Neural cell (in vitro differentiated cells): ENCODE results near the gene URI1. TPM values are rescaled to one million over a fixed set of nuclear protein-coding genes. Genes with fewer than 3 reads are reported as not detected.

Experiments
- H2AFZ ChIP-seq: fragments of 200-600, 300-800 bp; sonication (generic), shearing (Covaris generic); 2 replicates; pipeline ENCODE4 v1.6.0; 2014; ENCODE audit warnings: low read depth, mild to moderate bottlenecking, antibody characterized with exemption, low read length, moderate library complexity
- H3F3A ChIP-seq: fragments of 200-600 bp; shearing (Covaris generic); 2 replicates; pipeline ENCODE4 v1.6.1; 2016; ENCODE audit warnings: mild to moderate bottlenecking, moderate library complexity, mixed read lengths, antibody characterized with exemption, low read length; ENCODE audit not compliant: insufficient read depth, poor library complexity, severe bottlenecking
- H3K27ac ChIP-seq: fragments of 200-600, 300-800 bp; sonication (generic), shearing (Covaris generic); 2 replicates; pipeline ENCODE4 v1.5.1; 2014; ENCODE audit warnings: mild to moderate bottlenecking, low read length, moderate library complexity
- H3K27me3 ChIP-seq: fragments of 300-800, 200-600 bp; sonication (generic), shearing (Covaris generic); 2 replicates; pipeline ENCODE4 v1.6.0; 2014; ENCODE audit warnings: mild to moderate bottlenecking, low read depth, low read length, moderate library complexity; ENCODE audit not compliant: insufficient read depth
- H3K36me3 ChIP-seq: fragments of 300-800, 200-600 bp; sonication (generic), shearing (Covaris generic); 2 replicates; pipeline ENCODE4 v1.5.1; 2014; ENCODE audit warnings: mild to moderate bottlenecking, antibody characterized with exemption, low read length, moderate library complexity; ENCODE audit not compliant: insufficient read depth
- H3K4me2 ChIP-seq: fragments of 300-800, 200-600 bp; sonication (generic), shearing (Covaris generic); 2 replicates; pipeline ENCODE4 v1.6.0; 2014; ENCODE audit warnings: mild to moderate bottlenecking, low read length
- H3K4me3 ChIP-seq: fragments of 300-800, 200-600 bp; sonication (generic), shearing (Covaris generic); 2 replicates; pipeline ENCODE4 v1.5.1; 2014; ENCODE audit warnings: mild to moderate bottlenecking, low read length, moderate library complexity
- H3K79me2 ChIP-seq: fragments of 200-600 bp; shearing (Covaris generic); replicated peaks from 2 replicates; pipeline ENCODE4 v1.6.0; 2014; ENCODE audit warnings: mild to moderate bottlenecking, low read length, moderate library complexity; ENCODE audit not compliant: insufficient read depth
- H3K9ac ChIP-seq: fragments of 300-800, 200-600 bp; sonication (generic), shearing (Covaris generic); 2 replicates; pipeline ENCODE4 v1.6.1; 2016; ENCODE audit warnings: mild to moderate bottlenecking, low read length, mixed read lengths
- H3K9me2 ChIP-seq: fragments of 200-600 bp; shearing (Covaris generic); 2 replicates; pipeline ENCODE4 v1.6.1; 2016; ENCODE audit warnings: mild to moderate bottlenecking, low read length, mixed read lengths; ENCODE audit not compliant: insufficient read depth
- H3K9me3 ChIP-seq: fragments of 200-600, 300-800 bp; sonication (generic), shearing (Covaris generic); 2 replicates; pipeline ENCODE4 v1.6.1; 2016; ENCODE audit warnings: mild to moderate bottlenecking, mixed run types, low read length, moderate library complexity, mixed read lengths
- H4K20me1 ChIP-seq: fragments of 200-600 bp; shearing (Covaris generic); 2 replicates; pipeline ENCODE4 v1.6.1; 2016; ENCODE audit warnings: mild to moderate bottlenecking, mixed run types; ENCODE audit not compliant: insufficient read depth
- EP300 ChIP-seq: fragments of 450-650 bp; conservative IDR thresholded peaks from 2 replicates; pipeline ENCODE4 v1.6.1; 2014; ENCODE audit warnings: antibody characterized with exemption, mild to moderate bottlenecking, moderate library complexity; ENCODE audit not compliant: poor library complexity, severe bottlenecking
- EZH2 ChIP-seq: fragments of 200-600, 300-800 bp; shearing (Covaris generic), sonication (generic); IDR thresholded peaks from 2 replicates; pipeline ENCODE4 v1.6.1; 2014; ENCODE audit warnings: antibody characterized with exemption, low read length, borderline replicate concordance, mild to moderate bottlenecking; ENCODE audit not compliant: insufficient read depth, poor library complexity, severe bottlenecking
- MXI1 ChIP-seq: fragments of 450-650 bp; conservative IDR thresholded peaks from 2 replicates; pipeline ENCODE4 v1.6.1; 2014; ENCODE audit warnings: antibody characterized with exemption, mild to moderate bottlenecking; ENCODE audit not compliant: poor library complexity, severe bottlenecking
- POLR2AphosphoS5 ChIP-seq: IDR thresholded peaks from 2 replicates; pipeline ENCODE4 v1.6.1; 2012
- RAD21 ChIP-seq: fragments of 450-650 bp; conservative IDR thresholded peaks from 2 replicates; pipeline ENCODE4 v1.6.1; 2014; ENCODE audit warnings: antibody characterized with exemption, mild to moderate bottlenecking, moderate library complexity
- REST ChIP-seq: IDR thresholded peaks from 2 replicates; pipeline ENCODE4 v1.6.1; 2012; ENCODE audit warnings: borderline replicate concordance
- SMC3 ChIP-seq: fragments of 450-650 bp; conservative IDR thresholded peaks from 2 replicates; pipeline ENCODE4 v1.6.1; 2014; ENCODE audit warnings: antibody characterized with exemption, mild to moderate bottlenecking, moderate library complexity; ENCODE audit not compliant: poor library complexity
- TAF1 ChIP-seq: IDR thresholded peaks from 2 replicates; pipeline ENCODE4 v1.6.1; 2012; ENCODE audit warnings: low read depth
- polyA plus RNA-seq: library from polyadenylated mRNA; depleted of rRNA; stranded (reverse); fragments of >200 nt; gene quantifications from 2 replicates; pipeline ENCODE4 v1.2.3, GENCODE V29; 2014
- TF ChIP-seq, protein P1 (sequence below): fragments of 450-650 bp; IDR thresholded peaks from 2 replicates; pipeline ENCODE4 v1.5.1; 2014; ENCODE audit warnings: antibody characterized with exemption, mild to moderate bottlenecking, moderate library complexity; ENCODE audit not compliant: poor library complexity, severe bottlenecking

Gene URI1
- polyA plus RNA-seq, 1 donor from 2014 or later: 55.4 TPM

DNA sequence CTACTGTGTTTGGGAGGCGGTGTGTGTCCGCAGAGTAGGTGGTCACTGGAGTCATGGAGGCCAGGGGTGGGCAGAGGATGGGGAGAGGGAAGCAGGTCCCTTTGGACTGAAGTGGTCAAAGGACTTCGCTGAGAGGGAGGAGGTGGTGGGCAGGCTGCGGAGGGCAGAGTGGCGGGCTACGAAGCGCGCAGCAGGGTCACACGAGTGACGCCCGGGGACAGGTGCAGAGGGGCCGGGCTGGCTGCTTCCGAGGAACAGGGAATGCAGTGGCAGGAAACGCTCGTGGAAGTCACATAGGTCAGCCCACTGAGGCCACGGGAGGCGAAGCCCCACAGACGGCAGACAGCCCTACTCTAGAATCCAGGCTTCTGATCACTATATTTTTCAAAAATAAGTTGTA, 111.5 kb downstream of the URI1 start:
- Histone ChIP-seq H2AFZ (no peak overlapping the region), H3K9me3 (no peaks in the 10 kb centered on the region), H3K36me3 (no peaks in the 10 kb centered on the region), H3K4me2 (no peak overlapping the region), H4K20me1 (no peaks in the 10 kb centered on the region), H3K27me3 (no peaks in the 10 kb centered on the region), H3F3A (no peaks in the 10 kb centered on the region), H3K9ac (no peak overlapping the region), H3K4me3 (no peak overlapping the region), H3K9me2 (no peaks in the 10 kb centered on the region), H3K79me2 (no peaks in the 10 kb centered on the region), H3K27ac (no peak overlapping the region)
- no peak for TF ChIP-seq REST
- TF ChIP-seq POLR2AphosphoS5: no peak
- TF ChIP-seq, protein P1, sequence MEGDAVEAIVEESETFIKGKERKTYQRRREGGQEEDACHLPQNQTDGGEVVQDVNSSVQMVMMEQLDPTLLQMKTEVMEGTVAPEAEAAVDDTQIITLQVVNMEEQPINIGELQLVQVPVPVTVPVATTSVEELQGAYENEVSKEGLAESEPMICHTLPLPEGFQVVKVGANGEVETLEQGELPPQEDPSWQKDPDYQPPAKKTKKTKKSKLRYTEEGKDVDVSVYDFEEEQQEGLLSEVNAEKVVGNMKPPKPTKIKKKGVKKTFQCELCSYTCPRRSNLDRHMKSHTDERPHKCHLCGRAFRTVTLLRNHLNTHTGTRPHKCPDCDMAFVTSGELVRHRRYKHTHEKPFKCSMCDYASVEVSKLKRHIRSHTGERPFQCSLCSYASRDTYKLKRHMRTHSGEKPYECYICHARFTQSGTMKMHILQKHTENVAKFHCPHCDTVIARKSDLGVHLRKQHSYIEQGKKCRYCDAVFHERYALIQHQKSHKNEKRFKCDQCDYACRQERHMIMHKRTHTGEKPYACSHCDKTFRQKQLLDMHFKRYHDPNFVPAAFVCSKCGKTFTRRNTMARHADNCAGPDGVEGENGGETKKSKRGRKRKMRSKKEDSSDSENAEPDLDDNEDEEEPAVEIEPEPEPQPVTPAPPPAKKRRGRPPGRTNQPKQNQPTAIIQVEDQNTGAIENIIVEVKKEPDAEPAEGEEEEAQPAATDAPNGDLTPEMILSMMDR: no peak
- no peak for TF ChIP-seq RAD21
- TF ChIP-seq EP300: no peak
- no peak for TF ChIP-seq SMC3
- TF ChIP-seq EZH2: no peak
- TF ChIP-seq MXI1: no peak
- no peak for TF ChIP-seq TAF1

GRCh38 chr19:30054210-30054609, 112.2 kb downstream of the URI1 start:
- Histone ChIP-seq H2AFZ (no peak overlapping the region), H3F3A (peaks cover 2% of the 10 kb centered on the region), H3K4me2 (no peak overlapping the region), H3K79me2 (no peaks in the 10 kb centered on the region), H3K36me3 (no peaks in the 10 kb centered on the region), H3K27me3 (no peaks in the 10 kb centered on the region), H3K9ac (no peak overlapping the region), H4K20me1 (no peaks in the 10 kb centered on the region), H3K27ac (no peak overlapping the region), H3K9me3 (no peaks in the 10 kb centered on the region), H3K9me2 (no peaks in the 10 kb centered on the region), H3K4me3 (no peak overlapping the region)
- no peak for TF ChIP-seq EP300

DNA sequence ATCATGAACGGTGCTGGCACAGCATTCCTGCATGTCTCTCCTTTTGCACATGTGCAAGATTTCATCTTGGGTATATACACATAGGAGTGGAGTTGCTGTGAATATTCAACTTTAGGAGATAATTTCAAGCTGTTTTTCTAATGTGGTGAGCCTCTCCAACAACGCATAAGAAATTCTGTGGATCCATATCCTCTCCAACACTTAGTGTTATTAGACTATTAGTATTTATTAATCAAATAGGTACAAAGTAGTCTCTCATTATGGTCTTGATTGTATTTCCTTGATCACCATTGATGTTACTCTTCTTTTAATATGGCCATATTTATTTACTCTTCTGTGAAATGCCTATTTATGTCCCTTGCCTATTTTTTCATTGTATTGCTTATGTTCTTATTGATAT, 114.5 kb downstream of the URI1 start:
- no peak overlapping the region for H2AFZ ChIP-seq
- H3K27me3 ChIP-seq: no peaks in the 10 kb centered on the region
- TF ChIP-seq TAF1 (no peak), REST (no peak), RAD21 (no peak), POLR2AphosphoS5 (no peak), EZH2 (no peak), SMC3 (no peak), EP300 (no peak), MXI1 (no peak)
- TF ChIP-seq, protein P1: no peak
- no peaks in the 10 kb centered on the region for H3K36me3 ChIP-seq
- H3K4me2 ChIP-seq: no peak overlapping the region
- no peaks in the 10 kb centered on the region for H3K9me2 ChIP-seq
- H3K9me3 ChIP-seq: no peaks in the 10 kb centered on the region
- peaks cover 5% of the 10 kb centered on the region for H3F3A ChIP-seq
- H3K9ac ChIP-seq: no peak overlapping the region
- H4K20me1 ChIP-seq: no peaks in the 10 kb centered on the region
- no peaks in the 10 kb centered on the region for H3K79me2 ChIP-seq
- H3K27ac ChIP-seq: no peak overlapping the region
- H3K4me3 ChIP-seq: no peak overlapping the region
